Activated CD4-positive, alpha-beta T cell treated with anti-CD3 and anti-CD28 coated beads for 24 hours (primary cell): ENCODE data around the gene MUC20.
"Not testable (repeated sequence)": the region's sequence is repeated elsewhere in the genome, so short reads cannot be mapped to it uniquely, and the experiment has no call there.

Source experiments
- DNase-seq, 2 donors: peaks; one replicate each; pipeline ENCODE4 v3.0.0-alpha.2; 2020; ENCODE audit warnings: low read depth in 2 of 2

The MUC20 gene

DNA sequence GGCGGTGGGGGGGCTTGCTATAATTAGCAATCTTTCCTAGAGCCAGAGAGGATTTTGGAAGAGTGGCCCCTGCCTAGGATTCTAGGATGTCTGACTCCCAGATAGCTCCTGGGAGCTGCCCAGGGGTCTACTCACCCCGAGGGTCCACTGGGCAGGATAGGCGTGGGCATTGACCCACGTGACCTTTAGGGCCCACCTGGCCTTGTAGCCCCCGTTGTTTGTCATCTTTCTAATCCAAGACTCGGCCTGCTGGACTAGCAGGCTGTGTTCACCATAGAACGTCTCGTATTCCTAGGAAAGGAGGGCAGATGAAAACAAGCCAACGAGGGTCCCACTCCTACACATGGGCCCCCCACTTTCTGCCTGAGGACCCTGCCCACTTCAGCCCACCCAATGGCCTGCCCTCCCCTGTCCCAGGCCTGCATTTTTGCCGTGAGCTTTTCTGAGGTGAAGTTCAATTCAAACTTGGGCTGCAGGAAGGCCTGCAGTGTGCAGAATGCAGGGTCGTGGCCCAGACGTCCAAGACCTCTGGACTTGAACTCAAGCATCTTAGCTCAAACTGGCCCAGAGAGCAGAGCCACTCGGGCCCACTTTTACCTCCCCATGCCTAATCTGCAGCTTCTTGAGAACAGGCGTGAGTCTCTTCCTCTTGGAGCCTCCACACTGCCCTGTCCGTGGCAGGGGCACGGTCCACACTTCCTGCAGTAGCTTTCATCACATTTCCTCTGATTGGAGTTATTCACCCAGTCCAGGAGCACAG is 49.5 kb downstream of the MUC20 start:
- no peak for DNase-seq

DNA sequence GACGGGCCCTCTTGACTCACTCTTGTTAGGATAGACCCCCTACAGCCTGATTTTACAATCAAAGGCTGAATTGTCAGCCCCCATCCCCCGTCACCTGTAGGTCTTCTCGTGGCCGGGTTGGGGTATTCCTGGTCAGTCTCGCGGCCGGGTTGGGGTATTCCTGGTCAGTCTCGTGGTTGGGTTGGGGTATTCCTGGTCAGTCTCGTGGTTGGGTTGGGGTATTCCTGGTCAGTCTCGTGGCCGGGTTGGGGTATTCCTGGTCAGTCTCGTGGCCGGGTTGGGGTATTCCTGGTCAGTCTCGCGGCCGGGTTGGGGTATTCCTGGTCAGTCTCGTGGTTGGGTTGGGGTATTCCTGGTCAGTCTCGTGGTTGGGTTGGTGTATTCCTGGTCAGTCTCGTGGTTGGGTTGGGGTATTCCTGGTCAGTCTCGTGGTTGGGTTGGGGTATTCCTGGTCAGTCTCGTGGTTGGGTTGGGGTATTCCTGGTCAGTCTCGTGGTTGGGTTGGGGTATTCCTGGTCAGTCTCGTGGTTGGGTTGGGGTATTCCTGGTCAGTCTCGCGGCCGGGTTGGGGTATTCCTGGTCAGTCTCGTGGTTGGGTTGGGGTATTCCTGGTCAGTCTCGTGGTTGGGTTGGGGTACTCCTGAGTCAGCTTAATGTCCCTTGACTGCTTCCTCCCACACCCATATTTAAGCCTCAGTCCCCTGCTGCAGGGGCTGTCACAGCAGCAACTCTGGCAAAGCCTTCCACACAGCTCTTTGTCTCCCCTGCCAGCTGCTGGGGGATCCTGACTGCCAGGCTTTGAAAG is 50.3 kb downstream of the MUC20 start:
- not testable (repeated sequence) for DNase-seq

DNA sequence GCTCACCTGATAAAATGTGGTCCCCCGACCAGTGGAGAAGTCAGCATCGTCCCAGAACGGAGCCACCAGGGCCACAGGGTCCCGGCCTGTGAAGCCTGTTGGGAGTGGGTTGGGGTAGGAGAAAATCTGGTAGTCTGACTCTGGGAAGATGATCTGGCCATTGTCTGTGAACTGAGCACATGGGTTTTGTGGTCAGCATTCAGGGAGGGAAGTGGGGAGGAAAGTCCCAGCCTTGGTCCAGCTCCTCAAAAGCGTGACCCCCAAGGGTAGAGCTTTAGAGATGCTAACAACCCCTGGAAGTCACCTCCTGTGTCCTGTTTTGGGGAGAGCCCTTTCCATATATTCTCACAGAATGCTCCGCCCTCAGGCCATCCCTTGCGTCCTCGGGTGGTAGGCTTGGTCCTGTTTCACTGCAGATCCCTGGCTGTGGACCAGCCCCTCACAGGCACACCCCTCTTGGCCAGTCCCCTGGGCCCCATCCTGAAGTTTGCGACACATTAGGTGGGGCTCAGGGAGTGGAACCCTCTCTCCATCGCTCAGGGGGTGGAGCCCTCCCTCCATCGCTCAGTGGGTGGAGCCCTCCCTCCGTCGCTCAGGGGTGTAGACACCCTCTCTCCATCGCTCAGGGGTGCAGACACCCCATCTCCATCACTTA is 51.0 kb downstream of the MUC20 start:
- DNase-seq = no peak

DNA sequence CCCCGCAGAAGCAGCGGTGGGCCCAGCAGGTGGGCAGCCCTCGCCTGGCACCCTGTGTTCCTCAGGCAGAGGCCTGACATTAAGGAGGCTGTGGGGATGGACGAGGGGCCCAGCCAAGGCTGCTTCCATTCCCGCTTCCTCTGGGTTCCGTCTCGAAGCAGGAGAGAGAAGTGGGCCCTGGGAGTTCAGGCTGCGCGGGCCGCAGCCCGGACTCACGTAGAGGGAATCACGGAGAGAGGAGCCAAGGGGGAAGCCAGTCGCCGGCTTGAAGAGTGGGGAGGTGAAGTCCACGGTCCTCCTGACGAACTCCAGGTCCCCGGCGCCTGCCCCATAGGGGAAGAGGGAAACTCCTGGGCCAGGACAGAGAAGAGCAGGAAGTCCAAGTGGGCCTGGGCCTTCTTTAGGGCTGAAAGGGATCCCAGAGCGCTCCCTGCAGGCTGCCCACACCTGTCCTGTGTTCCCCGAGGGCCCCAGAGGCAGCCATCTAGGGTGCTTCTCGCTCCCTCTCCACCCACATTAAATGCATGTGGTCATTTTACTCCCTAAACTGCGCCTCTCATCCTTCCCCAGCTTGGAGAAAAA is 53.3 kb downstream of the MUC20 start:
- no peak for DNase-seq

DNA sequence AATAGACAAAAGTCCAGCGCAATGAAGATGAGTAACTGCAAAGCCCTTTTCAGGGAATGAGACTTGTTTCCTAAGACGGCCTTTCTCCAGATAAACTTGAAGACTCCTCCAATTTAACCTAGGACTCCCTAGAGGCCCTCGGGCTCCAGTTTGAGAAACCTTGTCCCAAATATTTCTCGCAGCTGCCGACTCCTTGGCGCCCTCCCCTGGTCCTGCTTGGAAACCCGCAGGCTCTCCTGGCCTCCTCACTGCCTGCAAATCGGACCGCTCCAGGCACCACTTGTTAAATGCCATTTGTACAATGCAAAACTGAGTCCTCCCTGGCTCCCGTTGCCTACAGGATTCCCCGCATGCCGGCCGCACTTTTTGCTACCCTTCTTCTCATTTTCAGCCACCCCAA is 54.1 kb downstream of the MUC20 start:
- no peak for DNase-seq

DNA sequence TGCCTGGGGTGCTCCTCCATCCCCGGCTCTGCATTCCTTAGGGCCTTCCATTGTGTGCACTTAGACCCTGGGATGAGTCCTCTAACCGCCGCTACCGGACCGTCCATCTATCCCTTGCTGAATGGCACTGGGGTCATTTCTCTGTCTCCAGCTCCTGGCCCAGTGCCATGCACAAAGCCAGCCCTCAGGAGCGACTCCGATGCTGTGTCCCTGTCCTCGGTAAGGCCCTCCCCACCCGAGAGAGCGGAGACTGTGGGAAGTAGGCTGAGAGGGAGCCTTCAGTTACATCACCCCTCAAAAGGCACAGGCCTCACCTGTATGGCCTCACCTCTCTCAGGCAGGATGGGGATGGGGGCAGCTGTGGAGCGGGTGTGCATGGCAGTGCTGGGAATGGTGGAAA is 57.2 kb downstream of the MUC20 start:
- no peak for DNase-seq

DNA sequence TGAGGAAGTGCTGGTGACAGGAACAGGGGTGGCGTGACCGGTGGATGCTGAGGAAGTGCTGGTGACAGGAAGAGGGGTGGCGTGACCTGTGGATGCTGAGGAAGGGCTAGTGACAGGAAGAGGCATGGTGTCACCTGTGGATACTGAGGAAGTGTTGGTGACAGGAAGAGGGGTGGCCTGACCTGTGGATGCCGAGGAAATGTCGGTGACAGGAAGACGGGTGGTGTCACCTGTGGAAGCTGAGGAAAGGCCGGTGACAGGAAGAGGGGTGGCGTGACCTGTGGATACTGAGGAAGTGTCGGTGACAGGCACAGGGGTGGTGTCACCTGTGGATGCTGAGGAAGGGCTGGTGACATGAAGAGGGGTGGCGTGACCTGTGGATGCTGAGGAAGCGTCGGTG is 60.5 kb downstream of the MUC20 start:
- not testable (repeated sequence) for DNase-seq
